ENCODE measurements around the gene DKKL1.

GRCh38 chr19:49413348-49413747, 49.7 kb downstream of the DKKL1 start:
- no peak for TF ChIP-seq PATZ1 (CRISPR knock-in tag; IDR thresholded peaks at IDR 0.05; ENCODE audit: borderline replicate concordance)
- TF ChIP-seq ARNTL (CRISPR knock-in tag; IDR thresholded peaks at IDR 0.05; ENCODE audit: borderline replicate concordance, low read depth): no peak
- no peak for TF ChIP-seq SNAI2 (CRISPR knock-in tag; IDR thresholded peaks at IDR 0.05)
- TF ChIP-seq OSR1 (CRISPR knock-in tag; IDR thresholded peaks at IDR 0.05): no peak
- no peak for TF ChIP-seq TOX (CRISPR knock-in tag; IDR thresholded peaks at IDR 0.05; ENCODE audit: borderline replicate concordance)
- TF ChIP-seq, protein P1, sequence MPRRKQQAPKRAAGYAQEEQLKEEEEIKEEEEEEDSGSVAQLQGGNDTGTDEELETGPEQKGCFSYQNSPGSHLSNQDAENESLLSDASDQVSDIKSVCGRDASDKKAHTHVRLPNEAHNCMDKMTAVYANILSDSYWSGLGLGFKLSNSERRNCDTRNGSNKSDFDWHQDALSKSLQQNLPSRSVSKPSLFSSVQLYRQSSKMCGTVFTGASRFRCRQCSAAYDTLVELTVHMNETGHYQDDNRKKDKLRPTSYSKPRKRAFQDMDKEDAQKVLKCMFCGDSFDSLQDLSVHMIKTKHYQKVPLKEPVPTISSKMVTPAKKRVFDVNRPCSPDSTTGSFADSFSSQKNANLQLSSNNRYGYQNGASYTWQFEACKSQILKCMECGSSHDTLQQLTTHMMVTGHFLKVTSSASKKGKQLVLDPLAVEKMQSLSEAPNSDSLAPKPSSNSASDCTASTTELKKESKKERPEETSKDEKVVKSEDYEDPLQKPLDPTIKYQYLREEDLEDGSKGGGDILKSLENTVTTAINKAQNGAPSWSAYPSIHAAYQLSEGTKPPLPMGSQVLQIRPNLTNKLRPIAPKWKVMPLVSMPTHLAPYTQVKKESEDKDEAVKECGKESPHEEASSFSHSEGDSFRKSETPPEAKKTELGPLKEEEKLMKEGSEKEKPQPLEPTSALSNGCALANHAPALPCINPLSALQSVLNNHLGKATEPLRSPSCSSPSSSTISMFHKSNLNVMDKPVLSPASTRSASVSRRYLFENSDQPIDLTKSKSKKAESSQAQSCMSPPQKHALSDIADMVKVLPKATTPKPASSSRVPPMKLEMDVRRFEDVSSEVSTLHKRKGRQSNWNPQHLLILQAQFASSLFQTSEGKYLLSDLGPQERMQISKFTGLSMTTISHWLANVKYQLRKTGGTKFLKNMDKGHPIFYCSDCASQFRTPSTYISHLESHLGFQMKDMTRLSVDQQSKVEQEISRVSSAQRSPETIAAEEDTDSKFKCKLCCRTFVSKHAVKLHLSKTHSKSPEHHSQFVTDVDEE (CRISPR knock-in tag; IDR thresholded peaks at IDR 0.05): no peak
- TF ChIP-seq CREB5 (CRISPR knock-in tag; IDR thresholded peaks at IDR 0.05; ENCODE audit: low read depth): no peak
- TF ChIP-seq ZNF8 (CRISPR knock-in tag; IDR thresholded peaks at IDR 0.05): no peak
- no peak for TF ChIP-seq ZFP30 (CRISPR knock-in tag; IDR thresholded peaks at IDR 0.05)
- no peak for TF ChIP-seq CSDC2 (CRISPR knock-in tag; IDR thresholded peaks at IDR 0.05)
- no peak for TF ChIP-seq RARB (CRISPR knock-in tag; IDR thresholded peaks at IDR 0.05)
- TF ChIP-seq PPARA (CRISPR knock-in tag; IDR thresholded peaks at IDR 0.05; ENCODE audit: borderline replicate concordance): no peak
